ENCODE data around the gene HPCA. TPM values are rescaled to one million over a fixed set of nuclear protein-coding genes. Genes with fewer than 3 reads are reported as not detected.
A peak's percentile ranks its signal among the peaks of the same experiment; 100 is the strongest.

HPCA gene
- total and polyA plus RNA-seq, 2 of the 13 experiments (the other 11 are each of a cell fraction or from before 2014, with no cell fraction given), result not detected

DNA sequence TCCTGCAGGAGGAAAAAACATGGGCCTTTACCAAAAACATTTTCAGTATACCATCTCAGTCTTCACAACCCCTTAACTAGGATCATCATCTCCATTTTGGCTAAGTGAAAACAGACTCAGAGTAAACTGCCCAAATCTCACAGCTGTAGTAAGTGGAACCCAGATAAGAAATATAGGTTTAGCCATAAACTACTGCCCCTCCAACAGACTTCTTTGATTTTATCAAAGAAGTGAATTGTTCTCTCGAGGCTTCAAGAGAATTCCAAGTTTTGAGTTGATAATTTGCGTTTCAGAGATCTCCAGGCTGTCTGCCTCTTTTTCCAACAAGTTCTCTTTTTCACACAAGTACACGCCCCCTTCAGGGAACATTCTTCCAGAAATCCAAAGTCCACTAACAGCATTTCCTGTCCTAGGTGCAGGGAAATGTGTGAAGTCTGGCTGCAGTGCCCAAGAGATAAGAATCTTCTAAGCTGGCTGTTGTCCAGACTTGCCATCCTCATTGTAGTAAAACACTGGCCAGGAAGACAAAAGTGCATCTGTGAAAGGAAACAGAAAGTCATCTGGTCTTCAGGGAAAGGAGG is 47.5 kb downstream of the HPCA start (continued):
- no peak for TF ChIP-seq PAX8 (CRISPR knock-in tag; IDR thresholded peaks at IDR 0.05; ENCODE audit: borderline replicate concordance)
- TF ChIP-seq, protein P1, sequence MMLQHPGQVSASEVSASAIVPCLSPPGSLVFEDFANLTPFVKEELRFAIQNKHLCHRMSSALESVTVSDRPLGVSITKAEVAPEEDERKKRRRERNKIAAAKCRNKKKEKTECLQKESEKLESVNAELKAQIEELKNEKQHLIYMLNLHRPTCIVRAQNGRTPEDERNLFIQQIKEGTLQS (CRISPR knock-in tag; IDR thresholded peaks at IDR 0.05), result no peak
- TF ChIP-seq ZNF510 (CRISPR knock-in tag; IDR thresholded peaks at IDR 0.05; ENCODE audit: low read depth), result 0 out of 2 replicates have a peak, but pooled peaks have one; percentile 39
- TF ChIP-seq, protein P2, sequence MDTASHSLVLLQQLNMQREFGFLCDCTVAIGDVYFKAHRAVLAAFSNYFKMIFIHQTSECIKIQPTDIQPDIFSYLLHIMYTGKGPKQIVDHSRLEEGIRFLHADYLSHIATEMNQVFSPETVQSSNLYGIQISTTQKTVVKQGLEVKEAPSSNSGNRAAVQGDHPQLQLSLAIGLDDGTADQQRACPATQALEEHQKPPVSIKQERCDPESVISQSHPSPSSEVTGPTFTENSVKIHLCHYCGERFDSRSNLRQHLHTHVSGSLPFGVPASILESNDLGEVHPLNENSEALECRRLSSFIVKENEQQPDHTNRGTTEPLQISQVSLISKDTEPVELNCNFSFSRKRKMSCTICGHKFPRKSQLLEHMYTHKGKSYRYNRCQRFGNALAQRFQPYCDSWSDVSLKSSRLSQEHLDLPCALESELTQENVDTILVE (CRISPR knock-in tag; IDR thresholded peaks at IDR 0.05), result no peak
- 0 out of 2 replicates have a peak, but pooled peaks have one; percentile 17 for TF ChIP-seq SMC3 (IDR thresholded peaks at IDR 0.05; ENCODE audit: low read length)
- TF ChIP-seq YEATS2 (CRISPR knock-in tag; IDR thresholded peaks at IDR 0.05; ENCODE audit: borderline replicate concordance), result peak; percentile 57; the same call in 1 of the 2 replicates
- TF ChIP-seq EP300 (IDR thresholded peaks at IDR 0.05; ENCODE audit: low read depth in 2 of 2, low read length in 2 of 2), result peak in 1 of 2 experiments; percentile 87; a peak in 2 of 4 replicates
- TF ChIP-seq EP300 (CRISPR knock-in tag; IDR thresholded peaks at IDR 0.05; ENCODE audit: borderline replicate concordance), result peak; percentile 79
- TF ChIP-seq GTF3A (CRISPR knock-in tag; conservative IDR thresholded peaks at IDR 0.05), result no peak
- no peak for TF ChIP-seq IKZF4 (CRISPR knock-in tag; IDR thresholded peaks at IDR 0.05; ENCODE audit: borderline replicate concordance, low read depth, not compliant biosample characterization)
- TF ChIP-seq HNF4A (CRISPR knock-in tag; IDR thresholded peaks at IDR 0.05), result peak; percentile 97
- TF ChIP-seq, protein P3, sequence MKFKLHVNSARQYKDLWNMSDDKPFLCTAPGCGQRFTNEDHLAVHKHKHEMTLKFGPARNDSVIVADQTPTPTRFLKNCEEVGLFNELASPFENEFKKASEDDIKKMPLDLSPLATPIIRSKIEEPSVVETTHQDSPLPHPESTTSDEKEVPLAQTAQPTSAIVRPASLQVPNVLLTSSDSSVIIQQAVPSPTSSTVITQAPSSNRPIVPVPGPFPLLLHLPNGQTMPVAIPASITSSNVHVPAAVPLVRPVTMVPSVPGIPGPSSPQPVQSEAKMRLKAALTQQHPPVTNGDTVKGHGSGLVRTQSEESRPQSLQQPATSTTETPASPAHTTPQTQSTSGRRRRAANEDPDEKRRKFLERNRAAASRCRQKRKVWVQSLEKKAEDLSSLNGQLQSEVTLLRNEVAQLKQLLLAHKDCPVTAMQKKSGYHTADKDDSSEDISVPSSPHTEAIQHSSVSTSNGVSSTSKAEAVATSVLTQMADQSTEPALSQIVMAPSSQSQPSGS (CRISPR knock-in tag; IDR thresholded peaks at IDR 0.05), result peak; percentile 61; the same call in 1 of the 2 replicates
- TF ChIP-seq, protein P4, sequence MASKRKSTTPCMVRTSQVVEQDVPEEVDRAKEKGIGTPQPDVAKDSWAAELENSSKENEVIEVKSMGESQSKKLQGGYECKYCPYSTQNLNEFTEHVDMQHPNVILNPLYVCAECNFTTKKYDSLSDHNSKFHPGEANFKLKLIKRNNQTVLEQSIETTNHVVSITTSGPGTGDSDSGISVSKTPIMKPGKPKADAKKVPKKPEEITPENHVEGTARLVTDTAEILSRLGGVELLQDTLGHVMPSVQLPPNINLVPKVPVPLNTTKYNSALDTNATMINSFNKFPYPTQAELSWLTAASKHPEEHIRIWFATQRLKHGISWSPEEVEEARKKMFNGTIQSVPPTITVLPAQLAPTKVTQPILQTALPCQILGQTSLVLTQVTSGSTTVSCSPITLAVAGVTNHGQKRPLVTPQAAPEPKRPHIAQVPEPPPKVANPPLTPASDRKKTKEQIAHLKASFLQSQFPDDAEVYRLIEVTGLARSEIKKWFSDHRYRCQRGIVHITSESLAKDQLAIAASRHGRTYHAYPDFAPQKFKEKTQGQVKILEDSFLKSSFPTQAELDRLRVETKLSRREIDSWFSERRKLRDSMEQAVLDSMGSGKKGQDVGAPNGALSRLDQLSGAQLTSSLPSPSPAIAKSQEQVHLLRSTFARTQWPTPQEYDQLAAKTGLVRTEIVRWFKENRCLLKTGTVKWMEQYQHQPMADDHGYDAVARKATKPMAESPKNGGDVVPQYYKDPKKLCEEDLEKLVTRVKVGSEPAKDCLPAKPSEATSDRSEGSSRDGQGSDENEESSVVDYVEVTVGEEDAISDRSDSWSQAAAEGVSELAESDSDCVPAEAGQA (IDR thresholded peaks at IDR 0.05; ENCODE audit: low read depth), result 0 out of 2 replicates have a peak, but pooled peaks have one; percentile 36
- TF ChIP-seq, protein P4 (CRISPR knock-in tag; IDR thresholded peaks at IDR 0.05; ENCODE audit: borderline replicate concordance), result no peak
- TF ChIP-seq REPIN1 (CRISPR knock-in tag; IDR thresholded peaks at IDR 0.05; ENCODE audit: borderline replicate concordance, low read depth), result no peak
- TF ChIP-seq MED1 (CRISPR knock-in tag; IDR thresholded peaks at IDR 0.05), result peak; percentile 88
- peak; percentile 67; the same call in 1 of the 2 replicates for TF ChIP-seq ZNF430 (CRISPR knock-in tag; IDR thresholded peaks at IDR 0.05)
- peak; percentile 83 for TF ChIP-seq IRF2 (CRISPR knock-in tag; IDR thresholded peaks at IDR 0.05)
- peak; percentile 60; the same call in 1 of the 2 replicates for TF ChIP-seq CCDC6 (CRISPR knock-in tag; IDR thresholded peaks at IDR 0.05)
- TF ChIP-seq ZNF329 (CRISPR knock-in tag; IDR thresholded peaks at IDR 0.05; ENCODE audit: low read depth), result no peak
